ENCODE data around the gene TRIM37. TPM values are rescaled to one million over a fixed set of nuclear protein-coding genes. Genes with fewer than 3 reads are reported as not detected.
"Not testable (repeated sequence)": the region's sequence is repeated elsewhere in the genome, so short reads cannot be mapped to it uniquely, and the experiment has no call there.

TRIM37 gene
- total RNA-seq, 1 donor from 2014 or later = 25.4 TPM

DNA sequence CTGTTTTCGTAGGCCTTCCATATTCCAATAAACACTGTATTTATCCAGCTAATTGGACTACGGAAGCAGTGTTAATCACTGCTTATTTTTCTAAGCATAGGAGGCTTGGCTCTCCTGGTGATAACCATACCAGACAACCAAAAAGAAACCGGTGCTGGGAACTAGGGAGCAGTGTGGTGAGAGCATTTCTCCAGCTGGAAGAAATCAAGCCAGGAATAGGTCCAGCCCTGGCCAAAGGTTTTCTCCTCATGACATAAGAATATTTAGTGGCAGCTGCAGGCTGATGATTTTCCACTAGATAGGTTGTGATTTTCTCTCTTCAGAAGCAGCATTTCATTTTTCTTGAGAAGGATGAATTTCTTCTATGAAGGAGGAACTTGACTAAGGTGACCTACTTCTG is 141.5 kb downstream of the TRIM37 start:
- FAIRE-seq (no peak), DNase-seq (ENCODE audit: low read depth) (peak; percentile 13)
- H3K27me3 ChIP-seq (ENCODE audit: insufficient read depth, low read length) = no peaks in the 10 kb centered on the region
- no peak for TF ChIP-seq EZH2 (IDR thresholded peaks at IDR 0.05; ENCODE audit: insufficient read depth, low read length)
- TF ChIP-seq, protein P1, sequence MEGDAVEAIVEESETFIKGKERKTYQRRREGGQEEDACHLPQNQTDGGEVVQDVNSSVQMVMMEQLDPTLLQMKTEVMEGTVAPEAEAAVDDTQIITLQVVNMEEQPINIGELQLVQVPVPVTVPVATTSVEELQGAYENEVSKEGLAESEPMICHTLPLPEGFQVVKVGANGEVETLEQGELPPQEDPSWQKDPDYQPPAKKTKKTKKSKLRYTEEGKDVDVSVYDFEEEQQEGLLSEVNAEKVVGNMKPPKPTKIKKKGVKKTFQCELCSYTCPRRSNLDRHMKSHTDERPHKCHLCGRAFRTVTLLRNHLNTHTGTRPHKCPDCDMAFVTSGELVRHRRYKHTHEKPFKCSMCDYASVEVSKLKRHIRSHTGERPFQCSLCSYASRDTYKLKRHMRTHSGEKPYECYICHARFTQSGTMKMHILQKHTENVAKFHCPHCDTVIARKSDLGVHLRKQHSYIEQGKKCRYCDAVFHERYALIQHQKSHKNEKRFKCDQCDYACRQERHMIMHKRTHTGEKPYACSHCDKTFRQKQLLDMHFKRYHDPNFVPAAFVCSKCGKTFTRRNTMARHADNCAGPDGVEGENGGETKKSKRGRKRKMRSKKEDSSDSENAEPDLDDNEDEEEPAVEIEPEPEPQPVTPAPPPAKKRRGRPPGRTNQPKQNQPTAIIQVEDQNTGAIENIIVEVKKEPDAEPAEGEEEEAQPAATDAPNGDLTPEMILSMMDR (IDR thresholded peaks at IDR 0.05; ENCODE audit: insufficient read depth, low read depth, low read length) = no peak
- H3K4me1 Mint-ChIP-seq (ENCODE audit: low read depth, unreplicated experiment) = peaks cover 14% of the 10 kb centered on the region
- no peaks in the 10 kb centered on the region for H3K36me3 ChIP-seq (ENCODE audit: insufficient read depth, low read length)
- H3K9ac ChIP-seq (ENCODE audit: low read length) = no peak overlapping the region
- H3K79me2 ChIP-seq (ENCODE audit: insufficient read depth, low read length) = no peaks in the 10 kb centered on the region
- H3K27me3 Mint-ChIP-seq (ENCODE audit: low read depth, unreplicated experiment) = no peaks in the 10 kb centered on the region
- H3K9me3 ChIP-seq (ENCODE audit: insufficient read depth, low read depth, low read length) = no peaks in the 10 kb centered on the region
- no peak overlapping the region for H2AFZ ChIP-seq (ENCODE audit: low read depth, low read length)
- H4K20me1 ChIP-seq (ENCODE audit: insufficient read depth, low read length) = no peaks in the 10 kb centered on the region
- no peaks in the 10 kb centered on the region for H3K9me3 Mint-ChIP-seq (ENCODE audit: unreplicated experiment)
- H3K4me2 ChIP-seq (ENCODE audit: low read length) = no peak overlapping the region
- H3K4me1 ChIP-seq (ENCODE audit: insufficient read depth, low read length) = no peaks in the 10 kb centered on the region
- H3K4me3 Mint-ChIP-seq (ENCODE audit: unreplicated experiment) = no peak overlapping the region
- no peak overlapping the region for H3K27ac Mint-ChIP-seq (ENCODE audit: unreplicated experiment)
- no peaks in the 10 kb centered on the region for H3K36me3 Mint-ChIP-seq (ENCODE audit: low read depth, unreplicated experiment)
- H3K4me3 ChIP-seq (ENCODE audit: insufficient read depth, low read depth, low read length) = no peak overlapping the region
- H3K27ac ChIP-seq (ENCODE audit: low read depth, low read length) = no peak overlapping the region

DNA sequence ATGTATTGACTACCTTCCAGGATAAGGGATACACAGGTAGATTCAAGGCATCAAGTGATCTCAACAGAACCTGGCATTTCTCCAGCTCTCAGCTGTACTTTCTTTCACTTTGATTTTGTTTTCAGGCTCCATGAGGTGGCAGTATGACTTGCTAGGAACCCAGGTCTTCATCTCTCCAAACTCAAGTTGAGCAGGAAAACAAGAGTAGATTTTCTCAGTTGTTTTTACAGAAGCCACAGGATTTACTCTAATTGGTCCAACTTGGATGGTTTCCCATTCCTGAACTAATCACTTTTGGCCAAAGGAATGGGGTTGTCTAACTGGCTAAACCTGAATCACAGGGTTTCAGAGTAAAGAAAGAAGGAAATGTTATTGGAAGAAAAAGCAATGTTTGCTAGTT is 146.6 kb downstream of the TRIM37 start:
- H3K4me2 ChIP-seq (ENCODE audit: low read length) = no peak overlapping the region
- Mint-ChIP-seq H3K9me3 (ENCODE audit: unreplicated experiment) (no peaks in the 10 kb centered on the region), H3K36me3 (ENCODE audit: low read depth, unreplicated experiment) (no peaks in the 10 kb centered on the region), H3K4me3 (ENCODE audit: unreplicated experiment) (no peak overlapping the region), H3K27me3 (ENCODE audit: low read depth, unreplicated experiment) (no peaks in the 10 kb centered on the region), H3K27ac (ENCODE audit: unreplicated experiment) (no peak overlapping the region), H3K4me1 (ENCODE audit: low read depth, unreplicated experiment) (peaks cover 8% of the 10 kb centered on the region)
- H3K79me2 ChIP-seq (ENCODE audit: insufficient read depth, low read length) = no peaks in the 10 kb centered on the region
- no peak overlapping the region for H3K9ac ChIP-seq (ENCODE audit: low read length)
- H3K4me3 ChIP-seq (ENCODE audit: insufficient read depth, low read depth, low read length) = no peak overlapping the region
- no peak for TF ChIP-seq EZH2 (IDR thresholded peaks at IDR 0.05; ENCODE audit: insufficient read depth, low read length)
- TF ChIP-seq, protein P1 (IDR thresholded peaks at IDR 0.05; ENCODE audit: insufficient read depth, low read depth, low read length) = no peak
- no peak for FAIRE-seq
- H4K20me1 ChIP-seq (ENCODE audit: insufficient read depth, low read length) = no peaks in the 10 kb centered on the region
- no peaks in the 10 kb centered on the region for H3K36me3 ChIP-seq (ENCODE audit: insufficient read depth, low read length)
- peaks cover 10% of the 10 kb centered on the region for H3K4me1 ChIP-seq (ENCODE audit: insufficient read depth, low read length)
- no peaks in the 10 kb centered on the region for H3K27me3 ChIP-seq (ENCODE audit: insufficient read depth, low read length)
- no peak overlapping the region for H2AFZ ChIP-seq (ENCODE audit: low read depth, low read length)
- no peaks in the 10 kb centered on the region for H3K9me3 ChIP-seq (ENCODE audit: insufficient read depth, low read depth, low read length)
- no peak overlapping the region for H3K27ac ChIP-seq (ENCODE audit: low read depth, low read length)
- DNase-seq (ENCODE audit: low read depth) = peak; percentile 78

DNA sequence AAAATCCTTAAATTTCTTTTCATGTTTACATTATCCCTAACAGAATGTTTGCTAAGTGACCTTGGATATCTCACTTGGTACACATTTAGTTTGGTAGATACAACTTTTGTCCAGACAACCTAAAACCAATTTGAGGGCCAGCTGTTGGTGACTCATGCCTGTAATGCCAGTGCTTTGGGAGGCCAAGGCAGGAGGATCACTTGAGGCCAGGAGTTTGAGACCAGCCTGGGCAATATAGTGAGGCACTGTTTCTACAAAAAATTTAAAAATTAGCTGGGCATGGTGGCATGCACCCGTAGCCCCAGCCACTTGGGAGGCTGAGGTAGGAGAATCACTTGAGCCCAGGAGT is 149.0 kb downstream of the TRIM37 start:
- not testable (repeated sequence) for H3K9ac ChIP-seq (ENCODE audit: low read length); H3K4me3 Mint-ChIP-seq (ENCODE audit: unreplicated experiment); H3K9me3 Mint-ChIP-seq (ENCODE audit: unreplicated experiment); FAIRE-seq; H3K27me3 ChIP-seq (ENCODE audit: insufficient read depth, low read length); H3K4me3 ChIP-seq (ENCODE audit: insufficient read depth, low read depth, low read length); H4K20me1 ChIP-seq (ENCODE audit: insufficient read depth, low read length); H3K4me1 ChIP-seq (ENCODE audit: insufficient read depth, low read length); H3K36me3 ChIP-seq (ENCODE audit: insufficient read depth, low read length); H3K27ac Mint-ChIP-seq (ENCODE audit: unreplicated experiment); H3K36me3 Mint-ChIP-seq (ENCODE audit: low read depth, unreplicated experiment); H3K79me2 ChIP-seq (ENCODE audit: insufficient read depth, low read length); DNase-seq (ENCODE audit: low read depth); H3K9me3 ChIP-seq (ENCODE audit: insufficient read depth, low read depth, low read length); H2AFZ ChIP-seq (ENCODE audit: low read depth, low read length); H3K27me3 Mint-ChIP-seq (ENCODE audit: low read depth, unreplicated experiment)
- H3K4me2 ChIP-seq (ENCODE audit: low read length) = peak overlapping the region; percentile 63
- H3K27ac ChIP-seq (ENCODE audit: low read depth, low read length) = peak overlapping the region; percentile 57
- H3K4me1 Mint-ChIP-seq (ENCODE audit: low read depth, unreplicated experiment) = peaks cover 14% of the 10 kb centered on the region

Measured in astrocyte (in vitro differentiated cells and primary cell).